Chondrocyte (in vitro differentiated cells): ENCODE results near the gene HSD17B12. TPM values are rescaled to one million over a fixed set of nuclear protein-coding genes. Genes with fewer than 3 reads are reported as not detected.
"Not testable (repeated sequence)": the region's sequence is repeated elsewhere in the genome, so short reads cannot be mapped to it uniquely, and the experiment has no call there.

Experiments used
- DNase-seq: peaks from one replicate; pipeline ENCODE4 v3.0.0; 2021; ENCODE audit warnings: mixed read lengths, low spot score
- H3K27ac Mint-ChIP-seq: one replicate; pipeline ENCODE4 v1.8.0; 2021; ENCODE audit warnings: mild to moderate bottlenecking, moderate library complexity, mixed read lengths; ENCODE audit not compliant: unreplicated experiment
- H3K27me3 Mint-ChIP-seq: 2 replicates; pipeline ENCODE4 v1.8.0; 2021; ENCODE audit warnings: low read depth, mixed read lengths
- H3K36me3 Mint-ChIP-seq: 2 replicates; pipeline ENCODE4 v1.8.0; 2021; ENCODE audit warnings: low read depth, mixed read lengths
- H3K4me1 Mint-ChIP-seq: 2 replicates; pipeline ENCODE4 v1.8.0; 2021; ENCODE audit warnings: low read depth, mild to moderate bottlenecking, mixed read lengths
- H3K4me3 Mint-ChIP-seq: one replicate; pipeline ENCODE4 v1.8.0; 2021; ENCODE audit warnings: mild to moderate bottlenecking, moderate library complexity, mixed read lengths; ENCODE audit not compliant: unreplicated experiment
- H3K9me3 Mint-ChIP-seq: 2 replicates; pipeline ENCODE4 v1.8.0; 2021; ENCODE audit warnings: low read depth, mixed read lengths
- CTCF ChIP-seq: fragments of 200-600 bp; sonication (generic); IDR thresholded peaks from 2 replicates; pipeline ENCODE4 v1.5.0; 2021; ENCODE audit warnings: antibody characterized with exemption, mild to moderate bottlenecking, moderate library complexity
- total RNA-seq: library from RNA; stranded (reverse); gene quantifications from 3 replicates; pipeline ENCODE4 v1.2.1, GENCODE V29; 2021

The HSD17B12 gene
- total RNA-seq, 1 donor from 2014 or later: 89.3 TPM

- no peak for TF ChIP-seq CTCF
- H3K27ac Mint-ChIP-seq: no peak overlapping the region
- H3K4me1 Mint-ChIP-seq: peaks cover 15% of the 10 kb centered on the region
Observed at GRCh38 chr11:43649501-43649900, 31.0 kb upstream of the HSD17B12 start.

GRCh38 chr11:43649921-43650320, 30.6 kb upstream of the HSD17B12 start:
- H3K4me1 Mint-ChIP-seq: peaks cover 11% of the 10 kb centered on the region

More at GRCh38 chr11:43649501-43649900, 31.0 kb upstream of the HSD17B12 start:
- H3K9me3 Mint-ChIP-seq: peaks cover 17% of the 10 kb centered on the region
- no peak for DNase-seq
- no peak overlapping the region for H3K4me3 Mint-ChIP-seq
- H3K27me3 Mint-ChIP-seq: no peaks in the 10 kb centered on the region
- H3K36me3 Mint-ChIP-seq: no peaks in the 10 kb centered on the region

GRCh38 chr11:43663018-43663417, 17.5 kb upstream of the HSD17B12 start:
- H3K27me3 Mint-ChIP-seq, H3K36me3 Mint-ChIP-seq, H3K27ac Mint-ChIP-seq, H3K9me3 Mint-ChIP-seq, H3K4me1 Mint-ChIP-seq, H3K4me3 Mint-ChIP-seq, DNase-seq: not testable (repeated sequence)

More at GRCh38 chr11:43649921-43650320, 30.6 kb upstream of the HSD17B12 start:
- TF ChIP-seq CTCF: no peak
- H3K4me3 Mint-ChIP-seq: no peak overlapping the region
- H3K9me3 Mint-ChIP-seq: peaks cover 17% of the 10 kb centered on the region
- no peak for DNase-seq
- H3K27ac Mint-ChIP-seq: no peak overlapping the region
- H3K27me3 Mint-ChIP-seq: no peaks in the 10 kb centered on the region
- no peaks in the 10 kb centered on the region for H3K36me3 Mint-ChIP-seq

GRCh38 chr11:43664295-43664694, 16.2 kb upstream of the HSD17B12 start:
- no peak for DNase-seq
- H3K4me3 Mint-ChIP-seq: no peak overlapping the region
- H3K4me1 Mint-ChIP-seq: no peaks in the 10 kb centered on the region
- peaks cover 3% of the 10 kb centered on the region for H3K27me3 Mint-ChIP-seq
- no peaks in the 10 kb centered on the region for H3K36me3 Mint-ChIP-seq
- H3K27ac Mint-ChIP-seq: no peak overlapping the region
- no peaks in the 10 kb centered on the region for H3K9me3 Mint-ChIP-seq
- TF ChIP-seq CTCF: no peak

GRCh38 chr11:43671284-43671683, 9.3 kb upstream of the HSD17B12 start:
- not testable (repeated sequence) for H3K27me3 Mint-ChIP-seq, H3K27ac Mint-ChIP-seq, H3K36me3 Mint-ChIP-seq, H3K9me3 Mint-ChIP-seq, H3K4me1 Mint-ChIP-seq, H3K4me3 Mint-ChIP-seq, DNase-seq

GRCh38 chr11:43674560-43674959, 6.0 kb upstream of the HSD17B12 start:
- Mint-ChIP-seq H3K27ac (no peak overlapping the region), H3K27me3 (peaks cover 2% of the 10 kb centered on the region), H3K4me1 (no peaks in the 10 kb centered on the region)

More at GRCh38 chr11:43674560-43674959, 6.0 kb upstream of the HSD17B12 start:
- Mint-ChIP-seq H3K4me3 (no peak overlapping the region), H3K36me3 (no peaks in the 10 kb centered on the region), H3K9me3 (peaks cover 3% of the 10 kb centered on the region)
- TF ChIP-seq CTCF: no peak
- DNase-seq: no peak
